Skin of body (tissue), 2 donors: ENCODE measurements around the gene NEK2. TPM values are rescaled to one million over a fixed set of nuclear protein-coding genes. Genes with fewer than 3 reads are reported as not detected.
A peak's percentile ranks its signal among the peaks of the same experiment; 100 is the strongest.
"Not testable (repeated sequence)": the region's sequence is repeated elsewhere in the genome, so short reads cannot be mapped to it uniquely, and the experiment has no call there.

Experiments
- DNase-seq: peaks from one replicate; lab custom pipeline; 2025; lab: John Stamatoyannopoulos, UW
- total RNA-seq: library from RNA; depleted of rRNA; stranded (reverse); fragments of >200 nt; gene quantifications from one replicate; pipeline ENCODE4 v1.2.3, GENCODE V29; 2014

Gene NEK2
- 8.9 TPM for total RNA-seq

GRCh38 chr1:211675230-211676105 is at the start of gene NEK2:
Gene NEK2, minus strand, starts transcription at chr1:211675621. Its CDS starts 142 bp downstream, at chr1:211675479.
- DNase-seq, result peak; percentile 91

DNA sequence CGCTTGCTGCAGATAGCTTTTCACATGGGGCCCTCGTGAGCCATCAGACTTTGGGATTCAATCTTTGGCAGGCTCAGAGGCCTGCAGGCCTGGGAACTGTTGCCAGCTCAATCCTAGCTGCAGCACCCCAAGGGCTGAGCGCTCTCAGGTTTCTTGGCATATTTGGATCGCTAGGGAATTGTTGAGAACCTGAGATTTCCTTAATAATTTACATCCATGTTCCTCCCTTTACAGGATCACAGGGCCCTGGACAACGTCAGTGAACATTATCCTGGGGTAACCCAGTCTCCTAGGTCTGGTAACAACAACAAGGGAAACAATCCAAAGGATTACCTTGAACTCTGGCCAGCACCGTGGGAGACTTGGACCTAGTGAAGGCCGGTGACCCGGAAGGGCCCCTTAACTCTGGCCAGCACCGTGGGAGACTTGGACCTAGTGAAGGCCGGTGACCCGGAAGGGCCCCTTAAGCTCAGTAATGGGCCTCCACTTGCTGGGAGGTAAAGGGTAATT is 49.3 kb upstream of the NEK2 start:
- DNase-seq, result peak; percentile 13

DNA sequence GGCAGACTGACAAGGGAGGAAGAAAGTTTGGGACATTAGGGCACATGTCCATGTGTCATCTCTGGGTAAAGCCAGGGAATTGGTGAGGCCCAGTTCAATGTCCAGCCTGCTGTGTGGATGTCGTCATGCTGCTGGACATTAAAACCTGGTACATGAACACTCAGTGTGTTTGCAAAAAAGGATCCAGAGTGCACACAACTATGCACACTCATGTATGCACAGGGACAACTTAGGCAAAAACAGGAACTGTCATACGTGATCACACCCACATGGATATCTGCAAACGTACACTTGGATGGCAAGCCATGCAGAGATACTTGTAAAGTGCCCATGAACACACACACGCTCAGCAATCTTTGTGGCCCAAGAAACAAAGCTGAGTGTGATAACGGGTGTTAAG is 47.9 kb upstream of the NEK2 start:
- DNase-seq, result no peak

DNA sequence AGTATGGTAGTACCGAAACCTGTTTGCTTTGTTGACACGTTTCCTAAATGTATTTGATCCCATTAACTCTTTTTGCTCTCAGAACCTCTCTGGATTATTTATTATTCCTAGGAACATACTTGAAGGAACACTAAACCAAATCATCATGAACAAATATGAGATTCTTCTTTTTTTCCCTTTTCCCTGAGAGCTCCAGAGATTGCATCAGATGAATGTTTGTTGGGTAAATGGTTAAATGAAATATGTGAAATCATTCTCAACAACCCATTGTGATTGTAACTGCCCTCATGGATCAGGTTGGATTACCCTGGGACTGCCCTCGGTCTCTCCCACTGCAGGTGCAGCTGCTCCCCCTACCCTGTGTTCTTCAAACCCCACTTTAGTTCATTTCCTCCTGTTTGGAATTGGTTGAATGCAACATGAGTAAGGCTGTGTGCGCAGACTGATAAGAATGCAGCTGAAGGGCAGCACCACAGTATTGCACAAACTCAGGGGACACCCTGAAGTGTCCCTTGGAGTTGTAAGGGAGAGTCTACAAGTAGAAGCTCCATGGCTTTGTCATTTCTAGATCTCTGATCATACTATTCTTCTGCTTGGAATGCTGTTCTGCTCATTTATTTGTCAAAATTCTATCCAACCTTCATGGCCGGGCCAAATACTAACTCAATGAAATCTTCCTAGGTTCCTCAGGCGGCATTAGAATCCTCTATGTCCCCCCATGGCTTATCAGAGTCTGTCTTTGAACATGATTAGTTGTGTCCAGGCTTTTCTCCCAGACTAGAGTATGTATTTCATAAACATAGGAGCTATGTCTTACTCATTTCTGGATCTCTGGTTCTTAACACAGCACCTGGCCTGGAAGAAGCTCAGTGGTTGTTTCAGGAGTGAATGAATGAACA is 47.1 kb upstream of the NEK2 start:
- no peak for DNase-seq

DNA sequence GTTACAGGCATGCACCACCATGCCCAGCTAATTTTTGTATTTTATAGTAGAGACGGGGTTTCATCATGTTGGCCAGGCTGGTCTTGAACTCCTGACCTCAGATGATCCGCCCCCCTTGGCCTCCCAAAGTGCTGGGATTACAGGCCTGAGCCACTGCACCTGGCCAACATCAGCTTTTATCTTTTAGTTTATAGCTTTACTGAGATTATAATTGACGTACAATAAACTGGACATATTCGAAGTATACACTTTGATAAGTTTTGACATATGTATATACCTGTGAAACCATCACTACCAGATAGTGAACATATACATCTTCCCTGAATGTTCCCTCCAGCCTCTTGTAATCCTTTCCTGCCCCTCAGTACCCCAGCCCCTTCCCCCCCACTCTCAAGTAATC is 41.1 kb upstream of the NEK2 start:
- DNase-seq, result not testable (repeated sequence)

DNA sequence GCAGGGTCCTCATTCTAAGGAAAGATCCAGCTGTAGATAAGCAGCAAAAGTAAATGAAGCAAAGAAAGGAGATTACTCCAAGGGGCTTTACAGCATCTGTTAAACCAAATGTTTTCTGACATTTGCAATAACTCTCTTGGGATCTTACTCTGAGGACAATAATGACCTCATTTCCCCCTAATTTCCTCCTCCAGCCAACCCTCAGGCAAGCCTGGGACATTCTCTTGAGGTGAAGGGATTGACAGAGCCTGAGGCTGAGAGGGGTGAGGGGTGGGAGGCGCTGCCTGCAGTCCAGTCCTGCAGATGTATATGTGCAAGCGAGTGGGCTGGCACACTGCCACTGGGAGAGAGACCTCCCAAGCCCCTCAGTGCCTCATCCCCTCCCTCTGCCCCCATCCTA is 40.5 kb upstream of the NEK2 start:
- peak; percentile 12 for DNase-seq

DNA sequence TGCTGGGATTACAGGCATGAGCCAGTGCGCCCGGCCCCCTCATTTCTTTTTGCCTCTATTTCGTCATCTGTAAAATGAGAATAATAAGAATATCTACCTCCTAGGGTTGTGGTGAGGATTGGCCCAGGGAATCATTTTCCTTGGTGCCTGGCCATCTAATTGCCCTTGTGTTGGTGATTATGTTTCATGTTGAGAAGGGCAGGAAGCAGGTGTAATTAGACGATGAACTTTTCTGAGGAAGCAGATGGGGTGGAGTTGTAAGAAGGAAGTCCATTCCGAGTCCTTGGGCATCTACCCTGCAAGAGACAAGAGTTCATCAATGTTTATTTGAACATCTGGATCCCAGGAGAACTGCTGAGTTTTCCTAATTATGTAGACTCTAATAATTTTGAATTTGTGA is 38.7 kb upstream of the NEK2 start:
- no peak for DNase-seq

GRCh38 chr1:211713231-211713630 is 37.8 kb upstream of the NEK2 start:
- no peak for DNase-seq

GRCh38 chr1:211711315-211711705 is 35.9 kb upstream of the NEK2 start:
- no peak for DNase-seq

DNA sequence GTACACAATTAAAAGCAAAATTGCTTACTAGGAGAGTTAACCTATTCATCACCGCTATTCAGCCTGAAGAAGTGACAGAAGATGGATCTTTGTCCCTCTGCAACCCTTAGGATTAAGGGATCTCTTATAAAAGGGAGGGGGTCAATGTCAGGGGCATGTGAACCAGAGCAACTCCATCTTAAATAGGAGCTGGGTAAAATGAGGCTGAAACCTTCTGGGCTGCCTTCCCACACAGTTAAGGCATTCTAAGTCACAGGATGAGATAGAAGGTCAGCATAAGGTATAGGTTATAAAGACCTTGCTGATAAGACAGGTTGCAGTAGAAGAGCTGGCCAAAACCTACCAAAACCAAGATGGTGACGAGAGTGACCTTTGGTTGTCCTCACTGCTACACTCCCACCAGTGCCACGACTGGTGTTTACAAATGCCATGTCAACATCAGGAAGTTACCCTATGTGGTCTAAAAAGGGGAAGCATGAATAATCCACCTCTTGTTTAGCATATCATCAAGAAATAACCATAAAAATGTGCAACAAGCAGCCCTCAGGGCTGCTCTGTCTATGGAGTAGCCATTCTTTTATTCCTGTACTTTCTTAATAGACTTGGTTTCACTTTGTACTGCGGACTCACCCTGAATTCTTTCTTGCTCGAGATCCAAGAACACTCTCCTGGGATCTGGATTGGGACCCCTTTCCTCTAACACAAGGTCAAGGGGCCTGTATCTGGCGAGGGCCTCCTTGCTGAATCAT is 35.3 kb upstream of the NEK2 start:
- no peak for DNase-seq

DNA sequence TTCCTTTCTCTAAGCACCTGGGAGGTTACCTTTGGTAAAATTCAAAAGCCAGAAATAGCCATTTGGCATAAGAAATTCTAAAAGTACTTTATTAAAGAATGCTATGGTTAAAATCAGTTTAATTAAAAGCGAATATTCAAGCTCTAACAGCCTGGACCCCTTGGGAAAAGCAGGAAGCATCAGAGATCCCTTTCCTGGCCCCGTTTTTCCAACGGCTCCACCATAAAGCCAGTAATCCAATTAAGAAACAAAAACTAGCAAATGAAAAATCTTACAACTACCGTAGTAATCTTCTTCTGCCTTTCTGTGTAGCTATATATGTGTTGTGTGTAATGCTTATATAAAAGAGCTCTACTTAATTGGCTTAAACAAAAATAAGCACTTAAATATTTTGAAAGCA is 33.5 kb upstream of the NEK2 start:
- DNase-seq, result no peak

DNA sequence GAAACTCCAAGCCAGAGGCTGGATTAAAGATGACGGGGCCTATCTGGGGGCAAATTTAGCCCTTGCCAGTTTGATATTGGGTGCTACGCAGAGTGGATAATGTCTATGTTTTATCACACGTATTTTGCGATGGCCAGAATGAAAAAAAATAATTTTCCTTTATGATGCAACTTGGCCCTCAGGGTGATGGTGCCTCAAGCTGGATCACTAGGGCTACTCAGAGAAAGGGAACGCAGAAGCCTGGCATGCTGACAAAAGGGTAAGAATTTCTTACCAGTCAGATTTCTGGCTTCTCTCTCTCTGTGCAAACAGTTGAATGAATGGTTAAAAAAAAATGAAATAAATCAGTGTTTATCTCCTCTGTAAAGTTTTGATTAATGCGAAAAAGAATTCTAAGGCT is 32.6 kb upstream of the NEK2 start:
- no peak for DNase-seq

DNA sequence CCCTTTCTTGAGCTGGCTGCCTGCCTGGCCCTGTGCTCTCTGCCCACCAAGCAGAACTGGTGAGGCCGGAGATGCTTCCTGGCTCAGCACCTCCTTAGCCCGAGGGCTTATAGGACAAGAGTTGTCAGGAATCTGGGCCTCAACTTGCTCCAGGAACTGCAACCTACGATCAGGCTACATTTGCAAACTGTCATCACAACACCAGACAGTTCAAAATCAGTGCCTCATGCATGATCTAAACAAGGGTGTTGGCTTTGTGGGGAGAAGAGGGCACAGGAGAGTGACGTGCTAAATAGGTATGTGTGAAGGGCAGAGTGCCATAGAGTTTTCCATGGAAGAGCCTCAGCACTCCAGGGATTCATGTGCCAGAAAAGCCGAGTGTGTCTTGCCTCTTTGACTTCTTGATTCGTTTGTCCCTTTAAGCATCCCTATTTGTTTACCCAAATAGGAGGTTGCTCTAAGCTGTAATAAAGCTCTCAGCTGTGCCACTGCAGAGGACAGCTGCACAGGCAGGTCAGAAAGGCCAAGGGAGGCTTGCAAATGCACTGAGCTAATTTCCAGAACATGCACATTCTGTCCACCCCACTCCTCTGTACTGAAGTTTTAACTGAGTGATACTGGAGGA is 30.2 kb upstream of the NEK2 start:
- no peak for DNase-seq

DNA sequence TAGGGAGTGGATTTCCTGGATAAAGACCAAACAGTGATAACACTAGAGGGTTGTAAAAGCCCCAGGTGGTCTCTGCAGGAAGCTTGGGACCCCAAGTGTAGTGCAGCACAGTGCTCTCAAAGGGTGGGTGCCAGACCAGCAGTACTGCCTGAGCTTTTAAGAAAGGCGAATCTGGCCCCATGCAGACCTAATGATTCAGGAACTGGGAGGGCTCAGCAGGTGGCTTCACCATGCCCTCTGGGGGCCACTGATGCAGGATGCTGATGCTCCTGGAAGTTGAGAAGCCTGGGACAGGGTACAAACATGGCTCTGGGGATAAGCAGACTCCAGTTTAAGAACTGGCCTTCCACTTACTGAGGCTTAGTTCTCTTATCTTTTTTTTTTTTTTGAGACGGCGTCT is 29.1 kb upstream of the NEK2 start:
- DNase-seq, result no peak

- DNase-seq, result peak; percentile 19
Observed at GRCh38 chr1:211703812-211704537, 28.6 kb upstream of the NEK2 start.

- no peak for DNase-seq
Observed at GRCh38 chr1:211701733-211702132, 26.3 kb upstream of the NEK2 start.

DNA sequence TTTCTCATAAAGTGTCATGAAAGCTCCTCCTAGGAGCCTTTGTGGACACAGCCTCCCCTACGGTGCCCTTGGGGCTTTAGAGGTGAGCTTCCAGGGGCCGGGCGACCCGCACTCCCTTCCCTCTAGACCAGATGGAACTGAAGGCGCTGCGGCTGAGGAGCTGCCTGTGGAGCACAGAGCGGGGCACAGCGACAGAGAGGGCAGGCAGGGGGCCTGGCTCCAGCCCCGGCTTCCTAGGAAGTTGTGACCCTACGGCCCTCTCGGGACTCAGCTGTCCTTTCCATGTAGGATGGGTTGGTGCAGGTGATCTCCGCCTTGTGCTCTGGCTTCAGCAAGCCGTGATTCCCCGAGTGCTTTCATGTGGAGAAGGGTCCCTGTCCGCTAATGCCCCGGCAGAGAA is 23.6 kb upstream of the NEK2 start:
- DNase-seq, result no peak

- DNase-seq, result no peak
Observed at GRCh38 chr1:211698161-211699026, 23.0 kb upstream of the NEK2 start.

DNA sequence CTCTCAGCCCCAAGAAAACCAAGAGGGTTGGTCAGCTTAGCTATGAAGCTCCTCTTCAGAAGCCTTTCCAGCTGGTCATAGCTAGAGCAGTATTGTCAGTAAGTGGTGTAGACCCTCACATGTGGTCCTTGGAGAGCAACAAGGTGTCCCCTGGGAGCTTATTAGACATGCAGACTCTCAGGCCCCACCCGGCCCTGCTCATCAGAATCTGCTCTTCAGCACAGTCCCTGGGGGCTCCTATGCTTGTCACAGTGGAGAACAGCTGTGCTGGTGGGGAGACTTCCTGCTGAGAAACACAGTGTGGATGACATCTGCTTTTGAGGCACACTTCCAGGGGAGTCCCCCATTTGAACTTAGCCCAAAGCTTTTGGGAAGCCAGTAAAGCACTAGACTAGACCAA is 21.9 kb upstream of the NEK2 start:
- no peak for DNase-seq
